ENCODE results near the gene TNS3. TPM values are rescaled to one million over a fixed set of nuclear protein-coding genes. Genes with fewer than 3 reads are reported as not detected.

The TNS3 gene
- total RNA-seq, 1 experiment from 2014 or later, result 9.5 TPM

- Histone ChIP-seq H3K9ac (ENCODE audit: extremely low read depth, insufficient read length, low read length) (no peak overlapping the region), H3K9me3 (ENCODE audit: control insufficient read depth, low read depth, low read length) (no peaks in the 10 kb centered on the region), H2BK12ac (ENCODE audit: insufficient read length, low read depth, low read length) (no peak overlapping the region), H2BK120ac (ENCODE audit: low read depth, low read length, poor library complexity, severe bottlenecking) (no peak overlapping the region), H3K27ac (ENCODE audit: insufficient read length, low read depth, low read length) (no peak overlapping the region), H3K79me1 (ENCODE audit: insufficient read depth, low read depth, low read length, poor library complexity, severe bottlenecking) (no peaks in the 10 kb centered on the region), H3K23ac (ENCODE audit: insufficient read length, low read depth, low read length) (no peak overlapping the region), H3K4ac (ENCODE audit: low read depth, low read length) (no peak overlapping the region), H2BK20ac (ENCODE audit: low read depth, low read length, poor library complexity, severe bottlenecking) (no peak overlapping the region), H3K14ac (ENCODE audit: insufficient read depth, low read length) (no peak overlapping the region), H3K79me2 (ENCODE audit: insufficient read depth, low read length) (no peaks in the 10 kb centered on the region), H3K23me2 (ENCODE audit: insufficient read length, low read depth, low read length, poor library complexity, severe bottlenecking) (no peaks in the 10 kb centered on the region), H2BK5ac (ENCODE audit: insufficient read length, low read length) (no peak overlapping the region), H4K20me1 (ENCODE audit: control insufficient read depth, insufficient read depth, insufficient read length) (no peaks in the 10 kb centered on the region), H2AFZ (ENCODE audit: low read length) (no peak overlapping the region), H3K4me2 (ENCODE audit: insufficient read depth, insufficient read length, low read length) (no peak overlapping the region), H3K56ac (ENCODE audit: insufficient read length, low read depth, low read length) (no peak overlapping the region), H3K27me3 (ENCODE audit: insufficient read depth, low read length) (no peaks in the 10 kb centered on the region), H4K5ac (ENCODE audit: insufficient read length, low read depth, low read length) (no peak overlapping the region), H4K91ac (ENCODE audit: insufficient read length, low read depth, low read length) (no peak overlapping the region), H4K8ac (replicated peaks; ENCODE audit: insufficient read length, low read depth, low read length) (no peak overlapping the region), H3T11ph (ENCODE audit: low read length) (no peak overlapping the region), H2AK5ac (ENCODE audit: insufficient read length, low read length) (no peak overlapping the region), H2BK15ac (ENCODE audit: low read depth, low read length) (no peak overlapping the region), H3K18ac (ENCODE audit: insufficient read length, low read depth, low read length) (no peak overlapping the region), H3K4me1 (ENCODE audit: insufficient read depth, low read length) (peaks cover 2% of the 10 kb centered on the region; the same call in 1 of the 2 replicates)
- no CpG with 5 or more reads among the region's 14 CpGs for WGBS (ENCODE audit: extremely low coverage, insufficient read length, low lambda C conversion rate)
- no peak for DNase-seq
- no peaks in the 10 kb centered on the region for H3K36me3 Mint-ChIP-seq (ENCODE audit: insufficient read depth in 1 of 3, low read depth in 3 of 3)
- no peaks in the 10 kb centered on the region for H3K9me3 Mint-ChIP-seq
- peaks cover 35% of the 10 kb centered on the region in 2 experiments for H3K4me1 Mint-ChIP-seq
- no peak overlapping the region; a peak in 1 of 5 replicates for H3K4me3 Mint-ChIP-seq
- H3K27me3 Mint-ChIP-seq (ENCODE audit: low read depth), result peaks cover 11% of the 10 kb centered on the region
- no peak for TF ChIP-seq CTCF (conservative IDR thresholded peaks at IDR 0.05)
- H3K27ac Mint-ChIP-seq, result no peak overlapping the region
These were observed 40.2 kb upstream of the TNS3 start for GRCh38 chr7:47621979-47622561.
